H1 (cell line): ENCODE data around the gene OR9A2. TPM values are rescaled to one million over a fixed set of nuclear protein-coding genes. Genes with fewer than 3 reads are reported as not detected.

Source experiments
- CTCF ChIA-PET: fragments of 300-600 bp; sonication (Branson Sonifier 250); formaldehyde crosslinking; loops from one replicate; lab custom pipeline; 2021; ENCODE audit not compliant: partially characterized antibody; lab: Charles Lee
- POLR2A ChIA-PET: fragments of 300-600 bp; sonication (Branson Sonifier 250); formaldehyde crosslinking; loops from one replicate; lab custom pipeline; 2021; ENCODE audit warnings: inconsistent platforms; ENCODE audit not compliant: partially characterized antibody; lab: Charles Lee
- DNase-seq, 2 experiments: peaks; one replicate each; pipeline versions ENCODE4 v3.0.0 to v3.0.0-alpha.2; 2010 to 2022; ENCODE audit warnings: low spot score in 2 of 2, low read depth in 1 of 2, mixed read lengths in 1 of 2
- FAIRE-seq: peaks from 2 replicates; lab custom pipeline; 2011; peaks lifted over from hg19 to GRCh38; lab: Jason Lieb, UNC
- H2AFZ ChIP-seq: 2 replicates; pipeline ENCODE4 v1.8.1; 2012; ENCODE audit warnings: low read length, inconsistent platforms
- H2AK5ac ChIP-seq: 2 replicates; pipeline ENCODE4 v1.6.1; 2013; ENCODE audit warnings: low read depth, low read length
- H2BK120ac ChIP-seq: replicated peaks from 2 replicates; pipeline ENCODE3; 2013; ENCODE audit warnings: low read depth, low read length, inconsistent platforms
- H2BK12ac ChIP-seq: 2 replicates; pipeline ENCODE4 v1.6.1; 2013; ENCODE audit warnings: low read depth, low read length
- H2BK15ac ChIP-seq: 2 replicates; pipeline ENCODE4 v1.6.1; 2013; ENCODE audit warnings: low read length
- H2BK20ac ChIP-seq: 2 replicates; pipeline ENCODE4 v1.6.1; 2013; ENCODE audit warnings: low read length
- H2BK5ac ChIP-seq: 2 replicates; pipeline ENCODE4 v1.6.1; 2013; ENCODE audit warnings: low read depth, low read length
- H3K14ac ChIP-seq: 2 replicates; pipeline ENCODE4 v1.6.1; 2013; ENCODE audit warnings: inconsistent platforms; ENCODE audit not compliant: insufficient read length
- H3K18ac ChIP-seq: 2 replicates; pipeline ENCODE4 v1.6.1; 2013; ENCODE audit warnings: low read length; ENCODE audit errors: extremely low read depth
- H3K23ac ChIP-seq: 2 replicates; pipeline ENCODE4 v1.6.1; 2013; ENCODE audit warnings: inconsistent platforms; ENCODE audit not compliant: insufficient read length
- H3K23me2 ChIP-seq: 2 replicates; pipeline ENCODE4 v1.6.1; 2013; ENCODE audit warnings: low read depth, low read length
- H3K27ac ChIP-seq: 2 replicates; pipeline ENCODE4 v1.6.1; 2011; ENCODE audit warnings: low read depth, low read length, inconsistent platforms
- H3K27me3 ChIP-seq, 4 experiments: replicated peaks in 1 of 4; 1 replicate in 1 of 4; 2 replicates in 3 of 4; pipeline versions ENCODE4 v1.6.1 to v1.8.1; 2011 to 2013; ENCODE audit warnings: low read length in 3 of 4, mild to moderate bottlenecking in 3 of 4, inconsistent platforms in 2 of 4, mixed read lengths in 2 of 4, moderate library complexity in 1 of 4; ENCODE audit not compliant: control insufficient read depth in 3 of 4, insufficient read depth in 3 of 4; ENCODE audit errors: extremely low read depth in 1 of 4
- H3K36me3 ChIP-seq, 4 experiments: 2 replicates each; pipeline versions ENCODE4 v1.6.1 to v1.8.1; 2011 to 2013; ENCODE audit warnings: mild to moderate bottlenecking in 4 of 4, low read length in 3 of 4, moderate library complexity in 2 of 4, control low read depth in 1 of 4, inconsistent platforms in 1 of 4; ENCODE audit not compliant: insufficient read depth in 4 of 4, control insufficient read depth in 2 of 4
- H3K4ac ChIP-seq: replicated peaks from 2 replicates; pipeline ENCODE3; 2013; ENCODE audit warnings: low read length, low read depth, mixed read lengths, inconsistent platforms; ENCODE audit not compliant: insufficient read length
- H3K4me1 ChIP-seq, 4 experiments: replicated peaks in 1 of 4; 1 replicate in 1 of 4; 2 replicates in 3 of 4; pipeline versions ENCODE4 v1.6.1 to v1.8.1; 2011 to 2013; ENCODE audit warnings: low read length in 3 of 4, inconsistent platforms in 2 of 4, mixed read lengths in 1 of 4; ENCODE audit not compliant: insufficient read depth in 4 of 4, control insufficient read depth in 3 of 4
- H3K4me2 ChIP-seq, 2 experiments: 2 replicates each; pipeline versions ENCODE4 v1.6.1 to v1.8.1; 2011 to 2013; ENCODE audit warnings: low read depth in 2 of 2, low read length in 2 of 2, control low read depth in 1 of 2, inconsistent platforms in 1 of 2, mild to moderate bottlenecking in 1 of 2; ENCODE audit not compliant: insufficient read depth in 1 of 2
- H3K4me3 ChIP-seq, 4 experiments: fragments of 200-600, 300-600 bp in 1 of 4; sonication (generic), shearing (Covaris generic), sonication (Bioruptor Twin) in 1 of 4; 2 replicates each; pipeline versions ENCODE4 v1.5.1 to v1.8.1; 2011 to 2016; ENCODE audit warnings: low read length in 4 of 4, low read depth in 3 of 4, control low read depth in 2 of 4, inconsistent platforms in 2 of 4, mild to moderate bottlenecking in 2 of 4, mixed read lengths in 1 of 4, moderate library complexity in 1 of 4; ENCODE audit not compliant: insufficient read depth in 2 of 4; ENCODE audit errors: extremely low read depth in 1 of 4
- H3K56ac ChIP-seq: replicated peaks from 2 replicates; pipeline ENCODE3; 2013; ENCODE audit warnings: low read depth, mild to moderate bottlenecking, mixed read lengths, low read length, inconsistent platforms; ENCODE audit not compliant: insufficient read length
- H3K79me1 ChIP-seq: 2 replicates; pipeline ENCODE4 v1.6.1; 2013; ENCODE audit warnings: low read depth, low read length, control low read depth
- H3K79me2 ChIP-seq, 2 experiments: 2 replicates each; pipeline versions ENCODE4 v1.6.1 to v1.8.1; 2012 to 2013; ENCODE audit warnings: low read length in 2 of 2, mild to moderate bottlenecking in 2 of 2, inconsistent platforms in 1 of 2; ENCODE audit not compliant: insufficient read depth in 2 of 2, control insufficient read depth in 1 of 2
- H3K9ac ChIP-seq, 4 experiments: replicated peaks in 1 of 4; 1 replicate in 1 of 4; 2 replicates in 3 of 4; pipeline versions ENCODE4 v1.6.1 to v1.8.1; 2011 to 2013; ENCODE audit warnings: low read depth in 3 of 4, low read length in 3 of 4, control low read depth in 2 of 4, mild to moderate bottlenecking in 2 of 4, moderate library complexity in 2 of 4, inconsistent platforms in 1 of 4; ENCODE audit errors: extremely low read depth in 1 of 4
- H3K9me3 ChIP-seq, 2 experiments: 2 replicates each; pipeline versions ENCODE4 v1.6.1 to v1.8.1; 2012 to 2013; ENCODE audit warnings: mild to moderate bottlenecking in 2 of 2, moderate library complexity in 2 of 2, control low read depth in 1 of 2, inconsistent platforms in 1 of 2, low read depth in 1 of 2, low read length in 1 of 2, mixed read lengths in 1 of 2; ENCODE audit not compliant: insufficient read depth in 2 of 2
- H4K20me1 ChIP-seq, 2 experiments: replicated peaks in 1 of 2; 2 replicates each; pipeline versions ENCODE3 to v1.8.1; 2011 to 2013; ENCODE audit warnings: inconsistent platforms in 2 of 2, low read length in 2 of 2, mild to moderate bottlenecking in 1 of 2; ENCODE audit not compliant: insufficient read depth in 2 of 2, control insufficient read depth in 1 of 2
- H4K5ac ChIP-seq: 2 replicates; pipeline ENCODE4 v1.6.1; 2013; ENCODE audit warnings: low read length, low read depth, mixed read lengths, inconsistent platforms; ENCODE audit not compliant: insufficient read length
- H4K8ac ChIP-seq: 2 replicates; pipeline ENCODE4 v1.8.0; 2013; ENCODE audit warnings: mild to moderate bottlenecking, moderate library complexity, low read length, inconsistent platforms; ENCODE audit not compliant: insufficient read depth; ENCODE audit errors: extremely low read depth
- H4K91ac ChIP-seq: replicated peaks from 2 replicates; pipeline ENCODE3; 2013; ENCODE audit warnings: low read length, mixed read lengths, inconsistent platforms; ENCODE audit not compliant: insufficient read length
- JUN ChIP-seq: IDR thresholded peaks from 2 replicates; pipeline ENCODE4 v1.6.1; 2011; ENCODE audit warnings: low read depth, mild to moderate bottlenecking, improper control_type of control experiment, low read length
- POLR2AphosphoS5 ChIP-seq: IDR thresholded peaks from 2 replicates; pipeline ENCODE4 v1.6.1; 2011; ENCODE audit warnings: low read depth, low read length
- RBBP5 ChIP-seq: IDR thresholded peaks from 2 replicates; pipeline ENCODE4 v1.7.1; 2012; ENCODE audit warnings: low read depth, mild to moderate bottlenecking, inconsistent platforms, low read length, moderate library complexity, borderline replicate concordance
- SIRT6 ChIP-seq: IDR thresholded peaks from one replicate; pipeline ENCODE4 v1.7.1; 2012; ENCODE audit warnings: low read length, inconsistent platforms
- WGBS, 2 experiments: shearing (Covaris generic) in 1 of 2; methylation state at CpG; one replicate each; pipeline versions ENCODE4 v1.1.6 to v1.1.7; 2013 to 2015; ENCODE audit warnings: low lambda C conversion rate in 2 of 2, mixed read lengths in 2 of 2, inconsistent platforms in 1 of 2, low coverage in 1 of 2, missing lambda C conversion rate in 1 of 2; ENCODE audit not compliant: insufficient replicate concordance in 2 of 2, insufficient coverage in 1 of 2, insufficient read length in 1 of 2; ENCODE audit errors: extremely low coverage in 1 of 2, missing lambda C conversion rate in 1 of 2; 5-methylcytosine and 5-hydroxymethylcytosine counted together
- polyA plus RNA-seq, 7 experiments: library from polyadenylated mRNA; depleted of rRNA in 3 of 7; stranded (reverse) in 5 of 7; unstranded in 2 of 7; fragments of >200 nt in 5 of 7; fragments of 200-250 nt in 2 of 7; gene quantifications; 1 replicate in 5 of 7; 2 replicates in 1 of 7; 4 replicates in 1 of 7; pipeline versions ENCODE4 v1.2.1 to v1.2.3, GENCODE V29; 2011 to 2013; ENCODE audit warnings: missing spikeins in 2 of 7, mixed read lengths in 2 of 7
- total RNA-seq: library from RNA; stranded (reverse); fragmentation: NEBNext Ultra II Directional; extraction: Animal tissue kit (Norgen Biotek cat#: 25700); gene quantifications from 2 replicates; pipeline ENCODE4 v1.2.1, GENCODE V29; 2021

Gene OR9A2
- total and polyA plus RNA-seq, 2 of the 8 experiments (the other 6 are each of a cell fraction or from before 2014, with no cell fraction given), result not detected

GRCh38 chr7:143052041-143052440 lies 25.1 kb upstream of the OR9A2 start, which contains the start of gene OR6V1:
Gene OR6V1, plus strand, starts transcription at chr7:143052341. Its CDS starts 0 bp downstream, at chr7:143052341.
- H3K9me3 ChIP-seq, result no peaks in the 10 kb centered on the region
- H2BK20ac ChIP-seq, result no peak within 1 kb of the TSS
- TF ChIP-seq RBBP5, result no peak
- no peak for TF ChIP-seq JUN
- no peak for TF ChIP-seq SIRT6
- TF ChIP-seq POLR2AphosphoS5, result no peak
- DNase-seq (no peak), FAIRE-seq (no peak)
- no peak within 1 kb of the TSS for H3K4me2 ChIP-seq
- no peaks in the 10 kb centered on the region for H3K4me1 ChIP-seq
- H3K14ac ChIP-seq, result no peak within 1 kb of the TSS
- H2BK12ac ChIP-seq, result no peak within 1 kb of the TSS
- H3K79me1 ChIP-seq, result no peaks in the 10 kb centered on the region
- no peaks in the 10 kb centered on the region for H3K27me3 ChIP-seq
- no peak within 1 kb of the TSS for H2BK5ac ChIP-seq
- H3K9ac ChIP-seq, result no peak within 1 kb of the TSS
- H2AFZ ChIP-seq, result no peak within 1 kb of the TSS
- no peak within 1 kb of the TSS for H3K23ac ChIP-seq
- H4K5ac ChIP-seq, result no peak within 1 kb of the TSS
- no peak within 1 kb of the TSS for H4K8ac ChIP-seq
- H3K56ac ChIP-seq, result no peak within 1 kb of the TSS
- ChIA-PET POLR2A (no interaction called here), CTCF (interaction anchor here (0.6 kb wide), 2 partner anchors 187 to 364 kb away, joined by 3 read pairs; no protein-coding TSS in a partner anchor)
- H2BK15ac ChIP-seq, result no peak within 1 kb of the TSS
- no peaks in the 10 kb centered on the region for H3K79me2 ChIP-seq
- H3K4ac ChIP-seq, result no peak within 1 kb of the TSS
- no peaks in the 10 kb centered on the region for H3K36me3 ChIP-seq
- H2AK5ac ChIP-seq, result no peak within 1 kb of the TSS
- no peak within 1 kb of the TSS for H3K18ac ChIP-seq
- H3K4me3 ChIP-seq, result no peak within 1 kb of the TSS
- no peaks in the 10 kb centered on the region for H4K20me1 ChIP-seq
- H2BK120ac ChIP-seq, result no peak within 1 kb of the TSS
- H3K23me2 ChIP-seq, result no peaks in the 10 kb centered on the region
- H3K27ac ChIP-seq, result no peak within 1 kb of the TSS
- 90% methylated on average over 4 of the region's 4 CpGs; no CpG with 5 or more reads in 1 of the 2 experiments for WGBS, 2 experiments
- no peak within 1 kb of the TSS for H4K91ac ChIP-seq
